Keratinocyte (primary cell): ENCODE results near the gene ABL1. TPM values are rescaled to one million over a fixed set of nuclear protein-coding genes. Genes with fewer than 3 reads are reported as not detected.
A peak's percentile ranks its signal among the peaks of the same experiment; 100 is the strongest.

Experiments
- DNase-seq: peaks from one replicate; pipeline ENCODE4 v3.0.0-alpha.2; 2011; ENCODE audit warnings: low read depth, missing footprints, low spot score
- FAIRE-seq: peaks from 2 replicates; lab custom pipeline; 2011; peaks lifted over from hg19 to GRCh38; lab: Jason Lieb, UNC
- H2AFZ ChIP-seq: 2 replicates; pipeline ENCODE4 v1.6.0; 2012; ENCODE audit warnings: low read length, control low read depth, inconsistent platforms; ENCODE audit not compliant: control insufficient read depth
- H3K27ac ChIP-seq: 2 replicates; pipeline ENCODE4 v1.5.1; 2011; ENCODE audit warnings: low read length; ENCODE audit not compliant: control insufficient read depth, insufficient read depth
- H3K27me3 ChIP-seq: 3 replicates; pipeline ENCODE4 v1.6.0; 2011; ENCODE audit warnings: low read length; ENCODE audit not compliant: control insufficient read depth, insufficient read depth; ENCODE audit errors: extremely low read depth
- H3K36me3 ChIP-seq, 2 experiments: 2 replicates in 1 of 2; 3 replicates in 1 of 2; pipeline ENCODE4 v1.5.1; 2011; ENCODE audit warnings: low read length in 2 of 2, mild to moderate bottlenecking in 1 of 2; ENCODE audit not compliant: control insufficient read depth in 2 of 2, insufficient read depth in 2 of 2; ENCODE audit errors: extremely low read depth in 1 of 2
- H3K4me1 ChIP-seq: 3 replicates; pipeline ENCODE4 v1.5.1; 2011; ENCODE audit warnings: low read length; ENCODE audit not compliant: control insufficient read depth, insufficient read depth; ENCODE audit errors: extremely low read depth
- H3K4me2 ChIP-seq: 3 replicates; pipeline ENCODE4 v1.6.0; 2011; ENCODE audit warnings: low read depth, low read length; ENCODE audit not compliant: control insufficient read depth, insufficient read depth; ENCODE audit errors: extremely low read depth
- H3K4me3 ChIP-seq, 3 experiments: fragments of 200-600 bp in 1 of 3; sonication (generic) in 1 of 3; 2 replicates in 2 of 3; 3 replicates in 1 of 3; pipeline ENCODE4 v1.5.1; 2011 to 2016; ENCODE audit warnings: low read length in 3 of 3, mild to moderate bottlenecking in 3 of 3, control low read depth in 2 of 3, inconsistent platforms in 1 of 3, low read depth in 1 of 3, mixed read lengths in 1 of 3, mixed run types in 1 of 3, moderate library complexity in 1 of 3; ENCODE audit not compliant: control insufficient read depth in 2 of 3, insufficient read depth in 2 of 3; ENCODE audit errors: extremely low read depth in 1 of 3
- H3K79me2 ChIP-seq: 2 replicates; pipeline ENCODE4 v1.6.0; 2012; ENCODE audit warnings: low read length; ENCODE audit not compliant: control insufficient read depth, insufficient read depth
- H3K9ac ChIP-seq: 3 replicates; pipeline ENCODE4 v1.6.0; 2011; ENCODE audit warnings: low read length; ENCODE audit not compliant: control insufficient read depth, insufficient read depth; ENCODE audit errors: extremely low read depth
- H3K9me1 ChIP-seq: 3 replicates; pipeline ENCODE4 v1.6.0; 2011; ENCODE audit warnings: low read length; ENCODE audit not compliant: control insufficient read depth, insufficient read depth; ENCODE audit errors: extremely low read depth
- H3K9me3 ChIP-seq: 2 replicates; pipeline ENCODE4 v1.5.1; 2012; ENCODE audit warnings: low read depth, low read length; ENCODE audit not compliant: control insufficient read depth
- H4K20me1 ChIP-seq: 3 replicates; pipeline ENCODE4 v1.6.0; 2011; ENCODE audit warnings: low read length; ENCODE audit not compliant: control insufficient read depth, insufficient read depth; ENCODE audit errors: extremely low read depth
- CTCF ChIP-seq, 3 experiments: IDR thresholded peaks in 1 of 3; conservative IDR thresholded peaks in 1 of 3; optimal IDR thresholded peaks in 1 of 3; 2 replicates in 2 of 3; 3 replicates in 1 of 3; pipeline versions ENCODE3 to v1.5.1; 2011; ENCODE audit warnings: low read length in 3 of 3, mild to moderate bottlenecking in 3 of 3, moderate library complexity in 2 of 3, control low read depth in 1 of 3, inconsistent platforms in 1 of 3; ENCODE audit not compliant: insufficient read depth in 2 of 3; ENCODE audit errors: extremely low read depth in 1 of 3
- EZH2 ChIP-seq: IDR thresholded peaks from one replicate; pipeline ENCODE4 v1.6.1; 2012; ENCODE audit warnings: inconsistent platforms, mild to moderate bottlenecking, low read length, moderate library complexity
- dilution Hi-C: fragments of 300-500 bp; cut with MboI; formaldehyde crosslinking; loops from one replicate; pipeline ENCODE4 v1.7.0; 2020; ENCODE audit warnings: low sequenced_read_pairs; ENCODE audit not compliant: extremely low pct_ligation_motif_present
- polyA minus RNA-seq, 3 experiments: library from RNA; depleted of rRNA, polyadenylated mRNA; stranded (reverse); fragments of >200 nt; gene quantifications; 1 replicate in 1 of 3; 2 replicates in 1 of 3; 3 replicates in 1 of 3; pipeline ENCODE4 v1.2.3, GENCODE V29; 2011
- polyA plus RNA-seq, 5 experiments: library from polyadenylated mRNA; depleted of rRNA in 3 of 5; stranded (reverse) in 3 of 5; stranded (forward) in 1 of 5; unstranded in 1 of 5; fragments of >200 nt; gene quantifications; 1 replicate in 1 of 5; 2 replicates in 3 of 5; 3 replicates in 1 of 5; pipeline versions ENCODE4 v1.2.1 to v1.2.3, GENCODE V29; 2011 to 2012; ENCODE audit warnings: missing spikeins in 2 of 5, low read depth in 1 of 5, low replicate concordance in 1 of 5

The ABL1 gene
- polyA plus RNA-seq (13.8 to 20.3 TPM (median 17.0 TPM) in 3 replicates), polyA minus RNA-seq (32.8 to 61.8 TPM (median 37.2 TPM) in 3 replicates)
- polyA plus RNA-seq (2011; ENCODE audit: low read depth), result 4.4 TPM
- polyA plus RNA-seq (2011; cell fraction: cytosol; rRNA removed), result 18.5 and 19.7 TPM in 2 replicates
- polyA plus RNA-seq (2011; cell fraction: nucleus; rRNA removed), result 32.4 and 44.0 TPM in 2 replicates
- 13.8 and 31.5 TPM in 2 replicates for polyA plus RNA-seq (2012; ENCODE audit: low replicate concordance)
- polyA minus RNA-seq (2011; cell fraction: cytosol; rRNA and poly(A)+ RNA removed), result 35.9 TPM
- polyA minus RNA-seq (2011; cell fraction: nucleus; rRNA and poly(A)+ RNA removed), result 34.1 and 59.8 TPM in 2 replicates

- Histone ChIP-seq H3K9me1 (no peaks in the 10 kb centered on the region), H3K27ac (peak within 1 kb of the TSS; percentile 83), H3K36me3 (no peaks in the 10 kb centered on the region), H3K4me2 (peak within 1 kb of the TSS; percentile 88), H3K4me3 (peak within 1 kb of the TSS; percentile 60 to 84 (median 79)), H3K79me2 (peaks cover 40% of the 10 kb centered on the region), H3K27me3 (no peaks in the 10 kb centered on the region), H3K9me3 (no peaks in the 10 kb centered on the region), H4K20me1 (no peaks in the 10 kb centered on the region), H3K9ac (peak within 1 kb of the TSS; percentile 91), H3K4me1 (peaks cover 23% of the 10 kb centered on the region), H2AFZ (peak within 1 kb of the TSS; percentile 76)
- TF ChIP-seq CTCF (optimal IDR thresholded peaks at IDR 0.05 in 1 of 3, IDR thresholded peaks at IDR 0.05 in 1 of 3, conservative IDR thresholded peaks at IDR 0.05 in 1 of 3; ENCODE audit: extremely low read depth in 1 of 3, insufficient read depth in 2 of 3, low read length in 3 of 3), result no peak
- TF ChIP-seq EZH2, result no peak
- FAIRE-seq (peak; percentile 82), DNase-seq (peak; percentile 61)
- dilution Hi-C loops, result no loop called here
These were observed at the start of gene ABL1 for GRCh38 chr9:130834371-130835336. Gene ABL1, plus strand, starts transcription at chr9:130835254. Its CDS starts 193 bp downstream, at chr9:130835447.

GRCh38 chr9:130785940-130786508, 49.0 kb upstream of the ABL1 start:
- Histone ChIP-seq H4K20me1 (peaks cover 6% of the 10 kb centered on the region), H3K9me3 (peaks cover 2% of the 10 kb centered on the region), H3K9me1 (no peaks in the 10 kb centered on the region), H3K27ac (no peak overlapping the region), H3K4me1 (peaks cover 13% of the 10 kb centered on the region), H2AFZ (no peak overlapping the region), H3K79me2 (peaks cover 23% of the 10 kb centered on the region), H3K36me3 (no peaks in the 10 kb centered on the region), H3K4me2 (no peak overlapping the region), H3K27me3 (no peaks in the 10 kb centered on the region), H3K9ac (no peak overlapping the region), H3K4me3 (no peak overlapping the region)
- no peak for DNase-seq
- TF ChIP-seq CTCF (optimal IDR thresholded peaks at IDR 0.05 in 1 of 3, IDR thresholded peaks at IDR 0.05 in 1 of 3, conservative IDR thresholded peaks at IDR 0.05 in 1 of 3; ENCODE audit: extremely low read depth in 1 of 3, insufficient read depth in 2 of 3, low read length in 3 of 3) (no peak), EZH2 (no peak)
- dilution Hi-C loops, result no loop called here
- FAIRE-seq, result no peak
